Neural crest cell (in vitro differentiated cells): ENCODE measurements around the gene CREM. TPM values are rescaled to one million over a fixed set of nuclear protein-coding genes. Genes with fewer than 3 reads are reported as not detected.

Source experiments
- DNase-seq: peaks from one replicate; pipeline ENCODE4 v3.0.0; 2021; ENCODE audit warnings: low read depth, mixed read lengths, low spot score
- H3K27ac Mint-ChIP-seq: one replicate; pipeline ENCODE4 v1.8.0; 2021; ENCODE audit warnings: mild to moderate bottlenecking, mixed read lengths; ENCODE audit not compliant: unreplicated experiment
- H3K27me3 Mint-ChIP-seq: 2 replicates; pipeline ENCODE4 v1.8.0; 2021; ENCODE audit warnings: low read depth, mild to moderate bottlenecking, mixed read lengths
- H3K36me3 Mint-ChIP-seq: 2 replicates; pipeline ENCODE4 v1.8.0; 2021; ENCODE audit warnings: low read depth, mild to moderate bottlenecking, mixed read lengths
- H3K4me1 Mint-ChIP-seq: 2 replicates; pipeline ENCODE4 v1.8.0; 2021; ENCODE audit warnings: mixed read lengths
- H3K4me3 Mint-ChIP-seq: one replicate; pipeline ENCODE4 v1.8.0; 2021; ENCODE audit warnings: mild to moderate bottlenecking, mixed read lengths
- H3K9me3 Mint-ChIP-seq: 2 replicates; pipeline ENCODE4 v1.8.0; 2021; ENCODE audit warnings: mixed read lengths
- CTCF ChIP-seq: fragments of 200-600 bp; sonication (generic); conservative IDR thresholded peaks from 2 replicates; pipeline ENCODE4 v1.5.0; 2021; ENCODE audit warnings: antibody characterized with exemption, mild to moderate bottlenecking
- total RNA-seq: library from RNA; stranded (reverse); gene quantifications from 2 replicates; pipeline ENCODE4 v1.2.1, GENCODE V29; 2021

CREM gene
- total RNA-seq, 1 donor from 2014 or later, result 29.6 TPM

- no peaks in the 10 kb centered on the region for H3K27me3 Mint-ChIP-seq
- no peak for TF ChIP-seq CTCF
- H3K4me1 Mint-ChIP-seq, result peaks cover 25% of the 10 kb centered on the region
- no peak overlapping the region for H3K4me3 Mint-ChIP-seq
- H3K27ac Mint-ChIP-seq, result no peak overlapping the region
- peaks cover 2% of the 10 kb centered on the region for H3K36me3 Mint-ChIP-seq
- no peak for DNase-seq
- H3K9me3 Mint-ChIP-seq, result no peaks in the 10 kb centered on the region
Measured at GRCh38 chr10:35208536-35208935, 81.9 kb downstream of the CREM start.

GRCh38 chr10:35208949-35209613, 82.4 kb downstream of the CREM start:
- Mint-ChIP-seq H3K4me1 (peaks cover 25% of the 10 kb centered on the region), H3K9me3 (no peaks in the 10 kb centered on the region), H3K4me3 (no peak overlapping the region), H3K27me3 (no peaks in the 10 kb centered on the region), H3K36me3 (peaks cover 2% of the 10 kb centered on the region), H3K27ac (no peak overlapping the region)
- TF ChIP-seq CTCF, result no peak
- DNase-seq, result no peak

GRCh38 chr10:35210961-35211360, 84.3 kb downstream of the CREM start:
- peaks cover 25% of the 10 kb centered on the region for H3K4me1 Mint-ChIP-seq
- peaks cover 2% of the 10 kb centered on the region for H3K36me3 Mint-ChIP-seq
- H3K4me3 Mint-ChIP-seq, result no peak overlapping the region
- no peak for DNase-seq
- peak overlapping the region; percentile 90 for H3K27ac Mint-ChIP-seq
- no peaks in the 10 kb centered on the region for H3K27me3 Mint-ChIP-seq
- TF ChIP-seq CTCF, result no peak
- H3K9me3 Mint-ChIP-seq, result no peaks in the 10 kb centered on the region

GRCh38 chr10:35211390-35211789, 84.7 kb downstream of the CREM start:
- Mint-ChIP-seq H3K36me3 (peaks cover 2% of the 10 kb centered on the region), H3K27ac (peak overlapping the region; percentile 90), H3K4me3 (no peak overlapping the region), H3K9me3 (no peaks in the 10 kb centered on the region), H3K27me3 (no peaks in the 10 kb centered on the region), H3K4me1 (peaks cover 25% of the 10 kb centered on the region)
- TF ChIP-seq CTCF, result no peak
- no peak for DNase-seq

- Mint-ChIP-seq H3K9me3 (no peaks in the 10 kb centered on the region), H3K27me3 (no peaks in the 10 kb centered on the region), H3K4me1 (peaks cover 25% of the 10 kb centered on the region), H3K27ac (no peak overlapping the region), H3K36me3 (no peaks in the 10 kb centered on the region), H3K4me3 (no peak overlapping the region)
- no peak for DNase-seq
- TF ChIP-seq CTCF, result no peak
Measured at GRCh38 chr10:35212856-35213255, 86.2 kb downstream of the CREM start.
